ENCODE results near the gene TLR10.

GRCh38 chr4:38785901-38786402 lies 3.2 kb upstream of the TLR10 start:
- TF ChIP-seq EZH2 (IDR thresholded peaks at IDR 0.05; ENCODE audit: borderline replicate concordance, low read length) = no peak
- TF ChIP-seq, protein P1, sequence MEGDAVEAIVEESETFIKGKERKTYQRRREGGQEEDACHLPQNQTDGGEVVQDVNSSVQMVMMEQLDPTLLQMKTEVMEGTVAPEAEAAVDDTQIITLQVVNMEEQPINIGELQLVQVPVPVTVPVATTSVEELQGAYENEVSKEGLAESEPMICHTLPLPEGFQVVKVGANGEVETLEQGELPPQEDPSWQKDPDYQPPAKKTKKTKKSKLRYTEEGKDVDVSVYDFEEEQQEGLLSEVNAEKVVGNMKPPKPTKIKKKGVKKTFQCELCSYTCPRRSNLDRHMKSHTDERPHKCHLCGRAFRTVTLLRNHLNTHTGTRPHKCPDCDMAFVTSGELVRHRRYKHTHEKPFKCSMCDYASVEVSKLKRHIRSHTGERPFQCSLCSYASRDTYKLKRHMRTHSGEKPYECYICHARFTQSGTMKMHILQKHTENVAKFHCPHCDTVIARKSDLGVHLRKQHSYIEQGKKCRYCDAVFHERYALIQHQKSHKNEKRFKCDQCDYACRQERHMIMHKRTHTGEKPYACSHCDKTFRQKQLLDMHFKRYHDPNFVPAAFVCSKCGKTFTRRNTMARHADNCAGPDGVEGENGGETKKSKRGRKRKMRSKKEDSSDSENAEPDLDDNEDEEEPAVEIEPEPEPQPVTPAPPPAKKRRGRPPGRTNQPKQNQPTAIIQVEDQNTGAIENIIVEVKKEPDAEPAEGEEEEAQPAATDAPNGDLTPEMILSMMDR (IDR thresholded peaks at IDR 0.05; ENCODE audit: low read length) = no peak
